Stimulated activated CD4-positive, alpha-beta T cell treated with anti-CD3 and anti-CD28 coated beads, TNF-alpha, amount 100 ng/mL, for 4 hours (primary cell): ENCODE results near the gene TRIM10.
"Not testable (repeated sequence)": the region's sequence is repeated elsewhere in the genome, so short reads cannot be mapped to it uniquely, and the experiment has no call there.

Experiments used
- DNase-seq, 3 experiments: peaks; one replicate each; pipeline ENCODE4 v3.0.0-alpha.2; 2020; ENCODE audit warnings: low read depth in 3 of 3

Gene TRIM10

DNA sequence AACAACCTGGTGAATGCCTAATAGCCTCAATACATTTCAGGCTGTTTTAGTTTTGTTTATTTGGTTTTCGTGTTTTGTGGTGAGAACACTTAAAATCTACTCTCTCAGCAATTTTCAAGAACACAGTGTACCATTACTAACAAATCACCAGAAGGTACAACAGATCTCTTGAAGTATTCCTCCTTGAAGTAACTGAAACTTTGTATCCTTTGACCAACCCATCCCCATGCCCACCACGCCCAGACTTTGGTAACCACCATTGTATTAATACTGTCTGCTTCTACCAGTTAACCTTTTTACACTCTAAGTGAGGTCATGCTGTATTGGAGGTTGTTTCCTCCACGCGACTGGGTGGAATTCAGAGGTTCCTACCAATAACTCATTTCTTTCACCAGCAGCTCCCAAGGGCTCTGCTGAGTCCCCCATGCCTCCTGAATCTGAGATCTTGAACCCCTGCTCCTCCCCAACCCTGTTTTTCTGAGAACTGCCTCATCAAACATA is 30.8 kb downstream of the TRIM10 start:
- DNase-seq, result no peak

DNA sequence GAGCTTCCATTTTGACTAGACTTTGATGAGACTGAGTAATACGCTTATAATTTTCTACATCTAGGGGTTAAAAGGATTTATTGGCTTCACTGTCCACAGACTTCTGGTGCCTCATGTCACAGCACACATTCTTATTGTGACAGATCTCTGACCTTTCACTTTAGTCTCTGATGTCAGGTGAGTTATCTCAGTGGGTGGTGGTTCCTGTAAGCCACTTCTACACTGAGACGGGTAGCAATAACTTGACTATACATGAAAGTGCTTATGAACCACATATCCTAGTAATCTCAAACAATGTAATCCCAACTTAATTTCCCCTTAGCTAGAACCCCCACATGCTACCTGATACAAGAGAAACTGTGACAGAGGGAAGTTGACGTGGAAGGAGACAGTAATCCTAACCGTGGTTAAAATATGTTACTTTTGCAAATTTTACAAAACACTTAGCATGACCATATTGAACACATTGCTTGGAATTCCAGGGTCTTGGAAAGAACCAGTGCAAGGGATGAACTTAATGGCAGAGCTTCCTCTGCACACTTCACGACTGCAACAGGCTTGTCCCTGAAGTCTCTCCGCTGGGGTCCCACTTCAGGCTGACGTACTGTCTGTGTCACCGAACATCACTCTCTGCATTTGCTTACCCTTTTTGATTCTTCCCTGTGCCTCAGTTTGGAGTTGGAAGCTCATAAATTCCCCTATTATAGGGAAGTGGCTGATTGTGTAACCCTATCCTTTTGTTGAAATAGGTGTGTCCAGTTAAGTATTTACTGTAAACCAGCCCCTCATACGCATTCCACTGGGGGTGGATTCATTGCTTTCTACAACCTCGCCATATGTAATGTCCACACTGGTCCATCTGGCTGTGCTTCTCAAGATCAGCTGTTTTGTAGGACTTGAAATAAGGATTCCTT is 31.5 kb downstream of the TRIM10 start:
- DNase-seq, result no peak

DNA sequence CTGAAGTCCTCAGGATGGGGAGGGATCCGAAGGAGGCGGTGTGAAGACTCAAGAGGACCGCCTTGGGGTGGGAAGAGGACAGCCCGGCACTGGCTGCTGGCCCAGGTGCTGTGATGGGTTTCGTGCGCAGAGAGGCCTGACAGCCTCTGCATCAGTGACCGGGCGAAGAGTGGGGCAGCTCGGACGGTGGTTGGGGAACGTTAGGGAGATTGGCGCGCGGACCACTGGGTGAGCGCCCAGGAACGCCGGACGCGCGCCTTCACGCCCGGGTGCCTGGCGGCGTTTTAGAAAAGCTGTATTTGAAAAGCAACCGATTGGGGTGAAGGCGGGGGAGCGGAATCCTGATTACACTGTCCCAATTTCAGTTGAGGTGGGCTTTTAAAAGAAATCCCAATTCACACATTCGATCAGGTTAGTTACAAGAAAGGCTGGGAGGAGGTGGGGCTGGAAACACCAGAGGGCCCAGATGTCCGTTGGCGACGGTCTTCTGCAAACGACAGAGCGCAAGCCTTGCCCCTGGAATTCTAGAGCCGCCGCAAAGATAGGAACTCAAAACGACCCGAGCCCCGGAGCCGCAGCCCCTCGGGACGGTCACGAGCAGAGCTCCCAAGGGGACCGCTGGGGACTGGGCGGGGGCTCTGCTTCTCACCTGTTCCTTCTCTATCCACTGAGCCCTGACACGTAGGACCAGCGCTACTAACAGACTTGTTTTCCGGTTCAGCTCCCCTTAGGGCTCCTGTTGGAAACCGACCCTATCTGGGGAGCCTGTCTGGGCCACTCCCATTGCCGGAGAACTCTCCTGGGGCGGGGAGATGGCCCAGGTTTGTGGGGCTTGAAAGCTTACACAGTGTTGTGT is 33.5 kb downstream of the TRIM10 start:
- no peak for DNase-seq

DNA sequence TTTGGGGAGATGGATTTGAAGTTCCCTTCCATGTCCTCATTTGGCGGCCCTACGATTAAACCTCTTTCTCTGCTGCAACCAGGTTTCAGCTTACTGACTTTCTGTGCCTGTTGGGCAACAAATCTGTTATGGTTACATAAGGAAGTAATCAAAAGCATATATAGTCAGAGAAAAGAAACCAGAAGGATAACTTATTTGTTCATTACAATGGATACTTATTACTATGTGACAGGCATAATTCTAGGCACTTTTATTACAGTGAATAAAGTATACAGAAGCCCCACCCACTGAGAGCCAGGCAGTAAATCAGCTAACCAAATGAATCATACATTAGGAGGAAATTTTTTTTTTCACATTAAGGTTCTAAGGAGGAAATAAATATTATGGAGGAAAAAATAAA is 38.5 kb downstream of the TRIM10 start:
- no peak for DNase-seq

DNA sequence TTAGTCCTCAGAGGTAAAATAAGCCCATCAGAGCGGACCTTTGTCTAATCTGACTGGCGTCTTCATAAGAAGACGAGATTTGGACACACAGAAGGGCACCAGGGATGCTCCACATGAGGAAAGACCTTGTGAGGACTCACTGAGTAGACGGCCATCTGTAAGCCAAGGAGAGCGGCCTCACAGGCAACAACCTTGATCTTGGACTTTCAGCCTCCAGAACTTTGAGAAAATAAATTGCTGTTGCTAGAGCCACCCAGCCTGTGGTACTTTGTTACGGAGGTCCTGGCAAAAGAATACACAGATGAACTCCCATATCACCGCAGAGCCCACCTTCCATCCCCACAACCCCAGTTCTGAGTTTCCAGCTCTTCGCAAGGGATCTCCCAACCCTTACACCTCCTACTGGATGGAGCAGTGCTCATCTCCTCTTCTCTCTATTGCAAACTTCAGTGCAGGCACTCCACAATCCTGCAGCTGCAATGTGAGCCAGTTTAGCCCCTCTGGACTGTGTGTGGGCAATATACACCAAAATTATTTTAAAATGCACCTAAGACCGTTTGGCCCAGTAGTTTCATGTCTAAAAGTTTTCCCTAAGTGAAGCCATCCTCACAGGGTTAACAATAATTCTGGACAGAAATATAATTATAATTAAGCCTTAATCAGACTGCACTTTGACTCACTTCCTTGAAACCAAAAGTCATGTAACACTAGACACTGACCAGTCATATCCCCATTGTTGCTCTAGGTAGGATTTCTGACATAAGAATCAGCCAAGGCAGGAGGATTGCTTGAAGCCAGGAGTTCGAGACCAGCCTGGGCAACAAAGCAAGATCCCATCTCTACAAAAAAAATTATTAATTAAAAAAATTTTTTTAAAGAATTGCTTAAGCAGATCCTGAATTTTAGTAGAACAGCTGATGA is 39.3 kb downstream of the TRIM10 start:
- DNase-seq, result no peak

DNA sequence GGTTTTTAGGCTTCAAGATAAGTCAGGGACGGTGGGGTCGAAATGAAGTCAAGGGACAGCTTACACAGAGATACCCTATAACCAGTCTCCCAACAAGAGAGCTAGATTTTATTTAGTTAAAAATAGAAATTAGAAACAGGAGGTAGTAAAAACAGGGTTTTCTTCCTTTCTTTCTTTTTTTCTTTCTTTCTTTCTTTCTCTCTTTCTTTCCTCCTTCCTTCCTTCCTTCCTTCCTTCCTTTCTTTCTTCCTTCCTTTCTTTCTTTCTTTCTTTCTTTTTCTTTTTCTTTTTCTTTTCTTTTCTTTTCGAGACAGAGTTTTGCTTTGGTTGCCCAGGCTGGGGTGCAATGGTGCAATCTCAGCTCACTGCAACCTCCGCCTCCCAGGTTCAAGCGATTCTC is 42.3 kb downstream of the TRIM10 start:
- not testable (repeated sequence) for DNase-seq

DNA sequence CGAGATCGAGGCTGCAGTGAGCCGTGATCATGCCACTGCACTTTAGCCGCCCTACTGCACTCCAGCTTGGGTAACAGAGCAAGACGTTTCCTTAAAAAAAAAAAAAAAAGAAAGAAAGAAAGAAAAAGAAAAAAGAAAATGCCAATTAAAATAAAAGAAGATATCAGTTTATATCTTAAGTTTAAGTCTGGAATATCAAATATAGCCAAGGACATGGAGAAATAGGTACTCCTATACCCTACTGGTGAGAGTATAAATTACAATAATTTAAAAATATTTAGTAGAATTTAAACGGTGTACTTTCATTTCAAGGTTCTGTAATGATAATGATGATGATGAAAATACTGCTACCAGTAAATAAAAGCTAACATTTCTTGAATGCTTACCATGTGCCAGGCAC is 44.3 kb downstream of the TRIM10 start:
- no peak for DNase-seq

DNA sequence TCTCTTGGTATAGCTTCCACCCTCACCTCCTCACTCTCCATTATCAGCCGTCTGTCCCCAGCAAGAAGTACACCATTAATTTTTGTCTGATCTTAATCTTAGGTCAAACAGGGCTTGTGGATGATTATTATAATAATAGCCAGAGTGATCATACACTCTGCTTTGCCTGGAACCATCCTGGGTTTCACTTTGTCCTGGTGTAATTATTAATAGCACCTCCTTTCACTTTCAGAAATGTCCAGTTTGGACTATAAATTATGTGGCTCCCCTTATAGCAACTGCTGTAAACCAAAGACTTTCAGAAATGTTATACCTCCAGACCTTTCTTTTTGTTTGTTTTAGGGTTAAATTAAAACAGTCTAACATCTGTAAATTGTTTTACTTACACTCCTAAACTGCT is 47.2 kb downstream of the TRIM10 start:
- DNase-seq, result no peak

DNA sequence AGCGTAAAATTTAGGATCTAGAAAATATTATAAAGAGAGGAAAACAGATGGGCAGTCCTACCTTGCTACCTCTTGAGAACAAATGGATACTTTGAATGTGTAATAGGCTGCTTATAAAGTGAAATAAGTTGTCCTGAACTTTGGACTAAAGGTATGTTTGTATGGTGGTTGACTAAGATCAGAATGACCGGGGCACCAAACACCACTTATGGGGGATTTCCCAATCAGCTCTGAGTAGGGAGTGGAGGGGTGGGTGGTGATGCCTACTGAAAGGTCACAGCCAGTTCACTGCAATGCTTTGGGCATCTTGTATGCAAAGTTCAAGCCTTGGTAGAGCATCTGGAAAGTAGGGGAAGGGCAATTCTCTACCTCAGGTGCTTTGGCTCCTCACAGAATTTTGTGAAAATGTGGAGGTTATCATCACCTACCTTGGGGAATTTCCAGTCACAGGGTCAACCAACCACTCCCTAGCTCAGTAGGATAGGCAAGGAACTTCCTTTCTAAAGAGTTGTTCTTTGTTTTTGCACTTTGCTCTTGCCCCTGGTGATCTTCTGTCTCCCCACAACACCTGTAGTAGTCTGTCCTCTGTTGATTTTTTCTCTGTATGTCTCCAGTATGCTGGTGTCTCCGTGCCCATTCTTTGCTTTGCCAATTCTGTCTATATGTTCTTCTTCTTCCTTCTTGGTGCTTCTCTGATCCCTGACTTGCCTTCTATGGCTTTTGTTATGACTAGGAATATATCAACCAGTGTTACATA is 47.8 kb downstream of the TRIM10 start, which contains the start of gene TRIM31:
Gene TRIM31 (minus strand): TSS at position 88 of the 757 bp plus-strand sequence. CDS start 285 bp downstream, outside the sequence.
- no peak for DNase-seq

DNA sequence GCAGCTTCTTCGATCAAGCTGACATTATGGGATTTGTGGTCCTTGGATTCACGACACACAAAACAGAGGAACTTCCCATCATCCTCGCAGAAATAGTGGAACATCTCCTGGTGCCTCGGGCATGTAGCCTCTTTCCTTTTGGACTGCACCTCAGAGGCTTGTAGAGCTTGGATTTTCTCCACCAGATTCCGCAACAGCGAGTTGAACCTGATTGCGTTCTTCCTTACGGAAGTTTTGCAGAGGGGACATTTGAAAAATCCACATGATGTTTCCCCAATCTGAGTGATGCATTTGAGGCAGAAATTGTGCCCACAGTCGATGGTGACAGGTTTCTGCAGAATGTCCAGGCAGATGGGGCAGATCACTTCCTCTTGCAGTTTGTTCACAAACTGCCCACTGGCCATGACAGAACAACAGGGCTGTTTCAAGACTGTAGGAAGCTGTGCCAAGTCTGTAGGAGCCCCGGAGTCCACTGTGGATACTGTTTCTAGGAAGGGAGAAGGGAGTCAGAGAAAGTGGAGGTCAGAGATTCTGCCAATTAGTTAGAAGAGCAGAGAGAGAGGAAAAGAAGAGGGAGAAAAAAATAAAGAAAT is 48.5 kb downstream of the TRIM10 start:
- no peak for DNase-seq

DNA sequence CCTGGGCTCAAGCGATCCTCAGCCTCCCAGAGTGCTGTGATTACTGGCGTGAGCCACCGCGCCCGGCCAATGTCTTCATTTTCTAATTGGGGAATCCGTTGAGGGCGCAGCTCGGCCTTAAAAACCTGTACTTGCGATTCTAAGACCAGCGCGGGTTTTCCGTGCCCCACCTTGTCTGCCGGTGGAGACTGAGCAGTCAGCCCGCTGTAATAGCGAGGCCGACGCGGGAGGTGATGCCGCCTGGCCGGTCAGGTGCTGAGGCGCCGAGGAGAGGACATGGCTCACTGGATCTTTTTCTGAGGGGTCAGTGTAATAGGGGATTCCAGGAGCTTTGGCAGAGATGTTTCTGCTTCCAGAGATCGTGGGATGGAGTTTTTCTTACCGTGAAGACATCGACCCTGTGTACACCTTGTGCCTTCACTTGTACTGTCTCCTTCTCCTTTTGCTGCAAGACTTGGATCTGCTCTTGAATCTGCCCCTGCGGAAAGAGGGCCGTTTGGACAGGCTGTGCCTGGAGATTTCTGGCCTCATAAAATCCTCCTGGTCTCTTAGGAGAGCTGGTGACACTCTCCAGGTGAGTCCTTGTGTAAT is 49.6 kb downstream of the TRIM10 start:
- no peak for DNase-seq

DNA sequence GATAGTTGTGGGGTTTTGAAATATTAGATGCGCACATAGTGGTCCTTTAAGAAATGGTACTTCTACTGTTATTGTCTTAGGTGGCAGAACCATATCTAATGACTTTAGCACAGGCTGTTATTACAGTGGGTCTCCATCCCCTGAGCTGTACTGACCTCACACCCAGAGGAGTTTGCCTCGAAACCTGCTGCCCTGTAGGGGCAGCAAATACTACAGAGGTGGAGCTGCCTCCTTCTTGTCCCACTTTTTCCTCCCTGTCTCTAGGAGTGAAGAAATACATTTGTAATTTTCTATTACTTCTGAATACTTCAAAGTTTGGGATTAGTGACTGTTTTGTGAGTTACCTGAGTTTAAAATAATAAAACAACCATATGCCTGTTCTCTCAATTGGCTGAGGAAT is 56.4 kb downstream of the TRIM10 start:
- DNase-seq, result no peak

DNA sequence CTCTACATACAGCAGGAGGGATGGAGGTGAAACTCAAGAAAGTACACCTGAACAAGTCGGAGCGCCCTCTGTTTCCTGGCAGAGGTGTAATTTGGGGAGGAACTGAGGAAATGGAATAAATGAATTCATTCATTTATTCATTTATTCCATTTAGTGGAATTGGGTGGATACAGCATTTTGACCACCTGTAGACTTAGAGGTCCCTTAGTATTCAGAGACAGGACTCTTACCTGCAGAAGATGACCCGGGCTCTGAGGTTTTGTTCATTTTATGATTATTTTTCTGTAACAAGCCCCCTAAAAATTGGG is 57.2 kb downstream of the TRIM10 start:
- DNase-seq, result no peak

DNA sequence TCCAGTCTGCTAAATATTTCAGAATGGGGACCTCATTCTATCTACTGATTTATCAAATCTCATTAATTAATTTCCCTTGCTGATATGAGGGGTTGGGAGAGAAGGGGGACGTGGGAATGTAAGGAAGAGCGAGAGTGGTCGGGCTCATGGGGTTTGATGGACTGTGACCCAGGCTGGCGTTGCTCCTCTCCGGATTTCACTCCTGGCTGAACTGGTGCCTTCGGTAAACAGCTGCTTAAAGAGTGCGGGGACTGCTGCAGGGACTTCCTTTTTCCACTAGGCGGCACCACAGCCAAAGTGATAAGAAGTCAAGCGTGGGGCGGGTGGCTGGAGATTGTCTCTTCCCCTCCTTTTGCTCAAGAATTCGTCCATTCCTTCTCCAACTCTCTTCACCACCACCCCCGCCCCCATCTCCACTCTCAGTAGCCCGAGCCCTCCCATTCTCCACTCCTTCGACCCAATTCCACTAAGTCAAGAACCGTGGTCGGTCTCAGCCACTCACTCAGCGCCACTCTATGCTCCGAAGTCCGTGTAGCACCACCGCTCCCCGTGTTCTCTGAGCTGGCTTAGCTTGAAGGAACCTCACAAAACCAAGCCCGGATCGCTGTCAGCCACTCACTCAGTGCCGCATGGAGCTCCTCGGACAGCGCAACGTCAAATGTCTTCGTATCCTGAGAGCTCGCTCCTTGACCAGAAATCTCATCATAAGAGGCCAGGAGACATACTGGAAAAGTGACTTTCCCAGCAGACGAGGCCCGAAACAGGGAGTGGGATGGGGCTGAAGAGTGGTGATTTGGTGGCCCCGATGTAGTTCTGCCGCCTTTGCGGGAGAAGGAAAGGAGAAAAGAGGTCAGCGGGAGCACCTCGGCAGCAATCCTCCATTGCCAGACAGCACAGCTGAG is 57.8 kb downstream of the TRIM10 start:
- DNase-seq, result peak; percentile 58 to 73 (median 72)

DNA sequence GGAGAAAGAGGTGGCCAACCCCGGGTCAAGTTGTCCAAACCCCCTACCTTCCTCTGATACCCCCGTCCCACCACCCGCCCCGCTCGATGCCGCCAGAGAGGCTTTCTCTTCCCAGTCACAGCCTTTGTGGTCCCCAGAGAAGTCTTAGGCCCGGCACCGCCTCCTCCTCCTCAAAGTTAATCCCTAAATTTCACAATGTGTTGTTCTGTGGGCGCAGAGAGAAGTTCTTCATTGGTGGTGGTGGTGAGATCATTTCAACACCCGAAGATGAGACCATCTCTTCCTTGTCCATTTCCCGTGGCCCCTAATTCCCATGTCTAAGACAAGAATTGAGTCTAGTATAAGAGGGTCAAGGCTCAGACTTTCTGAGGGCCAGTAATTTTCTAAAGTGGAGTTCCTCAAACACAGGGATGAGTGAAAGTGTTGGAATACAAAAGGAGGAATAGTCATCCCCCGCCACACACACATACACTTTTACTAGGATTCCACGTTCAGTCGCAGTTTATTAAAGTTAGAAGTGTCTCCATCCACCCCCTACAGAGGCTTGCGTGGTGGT is 58.5 kb downstream of the TRIM10 start:
- no peak for DNase-seq
